Right lobe of liver (tissue), 4 donors: ENCODE measurements around the gene CXCL6.

Source experiments
- CTCF ChIP-seq, 4 donors: fragments of 200-600 bp in 3 of 4; fragments of 450-650 bp in 1 of 4; IDR thresholded peaks; one replicate each; pipeline versions ENCODE4 v1.5.1 to v1.8.0; 2016 to 2022; ENCODE audit warnings: antibody characterized with exemption in 4 of 4, mild to moderate bottlenecking in 2 of 4
- POLR2A ChIP-seq: fragments of 450-650 bp; IDR thresholded peaks from one replicate; pipeline ENCODE4 v1.6.1; 2017; ENCODE audit warnings: antibody characterized with exemption, mild to moderate bottlenecking
- donor health status: DM: no; HTN: no; CAD: no.
- donor health status: DM: no; HTN: no; CAD: no.
- donor health status: DM: no; HTN: yes; CAD: no.

- peak in 3 of 4 donors; percentile 7 to 22 (median 10) for TF ChIP-seq CTCF (IDR thresholded peaks at IDR 0.05)
- TF ChIP-seq POLR2A, result no peak
These were observed 31.3 kb downstream of the CXCL6 start for GRCh38 chr4:73867783-73868182.
